SK-N-SH treated with all-trans-retinoic acid at 6 μM for 48 hours (cell line): ENCODE data around the gene TMEM181.

Experiments used
- ATAC-seq: fragments of 200-7000 bp; cut with Tn5 transposase; 3 replicates; pipeline ENCODE4 v1.9.1; 2020; ENCODE audit warnings: mild to moderate bottlenecking, moderate library complexity
- ARNTL ChIP-seq: fragments of 450-650 bp; formaldehyde crosslinking; IDR thresholded peaks from 2 replicates; pipeline ENCODE4 v1.5.0; 2020; ENCODE audit warnings: low read depth, mild to moderate bottlenecking, moderate library complexity, borderline replicate concordance
- BACH2 ChIP-seq: fragments of 250-450 bp; sonication (Bioruptor Pico); IDR thresholded peaks from 2 replicates; pipeline ENCODE4 v1.9.0; 2021; ENCODE audit warnings: mild to moderate bottlenecking, borderline replicate concordance
- CREB5 ChIP-seq: fragments of 250-450 bp; sonication (Bioruptor Pico); IDR thresholded peaks from 2 replicates; pipeline ENCODE4 v1.5.1; 2020; ENCODE audit warnings: low read depth, mild to moderate bottlenecking, moderate library complexity
- CSDC2 ChIP-seq: fragments of 250-450 bp; sonication (Bioruptor Pico); IDR thresholded peaks from 2 replicates; pipeline ENCODE4 v1.5.0; 2020; ENCODE audit warnings: mild to moderate bottlenecking, moderate library complexity
- CSRNP3 ChIP-seq: fragments of 250-450 bp; sonication (Bioruptor Pico); IDR thresholded peaks from 2 replicates; pipeline ENCODE4 v1.5.1; 2021; ENCODE audit warnings: mild to moderate bottlenecking, moderate library complexity
- ESRRG ChIP-seq: fragments of 250-450 bp; sonication (Bioruptor Pico); IDR thresholded peaks from 2 replicates; pipeline ENCODE4 v1.6.1; 2021; ENCODE audit warnings: mild to moderate bottlenecking
- GLIS3 ChIP-seq: fragments of 250-450 bp; sonication (Bioruptor Pico); IDR thresholded peaks from 2 replicates; pipeline ENCODE4 v1.5.0; 2020; ENCODE audit warnings: mild to moderate bottlenecking, moderate library complexity
- ISL1 ChIP-seq: fragments of 250-450 bp; sonication (Bioruptor Pico); IDR thresholded peaks from 2 replicates; pipeline ENCODE4 v2.1.2; 2022; ENCODE audit warnings: mild to moderate bottlenecking, moderate library complexity
- OSR1 ChIP-seq: fragments of 250-450 bp; sonication (Bioruptor Pico); IDR thresholded peaks from 2 replicates; pipeline ENCODE4 v1.8.0; 2022; ENCODE audit warnings: moderate library complexity, mild to moderate bottlenecking, inconsistent platforms
- PATZ1 ChIP-seq: fragments of 250-450 bp; sonication (Bioruptor Pico); IDR thresholded peaks from 2 replicates; pipeline ENCODE4 v1.8.0; 2020; ENCODE audit warnings: mild to moderate bottlenecking, moderate library complexity, borderline replicate concordance
- POU6F1 ChIP-seq: fragments of 250-450 bp; sonication (Bioruptor Pico); IDR thresholded peaks from 2 replicates; pipeline ENCODE4 v1.8.0; 2021; ENCODE audit warnings: low read depth, mild to moderate bottlenecking, moderate library complexity, borderline replicate concordance
- RARB ChIP-seq: fragments of 250-450 bp; sonication (Bioruptor Pico); IDR thresholded peaks from 2 replicates; pipeline ENCODE4 v1.8.0; 2021; ENCODE audit warnings: mild to moderate bottlenecking, moderate library complexity
- SNAI2 ChIP-seq: fragments of 250-450 bp; sonication (Bioruptor Pico); IDR thresholded peaks from 2 replicates; pipeline ENCODE4 v1.5.0; 2020; ENCODE audit warnings: mild to moderate bottlenecking, moderate library complexity
- TCF4 ChIP-seq: fragments of 250-450 bp; sonication (Bioruptor Pico); IDR thresholded peaks from 2 replicates; pipeline ENCODE4 v1.8.0; 2021; ENCODE audit warnings: mild to moderate bottlenecking, moderate library complexity, borderline replicate concordance
- TOX ChIP-seq: fragments of 250-450 bp; sonication (Bioruptor Pico); IDR thresholded peaks from 2 replicates; pipeline ENCODE4 v1.8.0; 2021; ENCODE audit warnings: mild to moderate bottlenecking, moderate library complexity, borderline replicate concordance
- TSHZ2 ChIP-seq: fragments of 250-450 bp; sonication (Bioruptor Pico); IDR thresholded peaks from 2 replicates; pipeline ENCODE4 v1.5.0; 2020; ENCODE audit warnings: mild to moderate bottlenecking, moderate library complexity
- ZC3H10 ChIP-seq: fragments of 250-450 bp; sonication (Bioruptor Pico); IDR thresholded peaks from 2 replicates; pipeline ENCODE4 v1.5.1; 2021; ENCODE audit warnings: mild to moderate bottlenecking, moderate library complexity
- ZFP3 ChIP-seq: fragments of 250-450 bp; sonication (Bioruptor Pico); IDR thresholded peaks from 2 replicates; pipeline ENCODE4 v1.5.0; 2020; ENCODE audit warnings: mild to moderate bottlenecking, moderate library complexity
- ZFP30 ChIP-seq: fragments of 450-650 bp; formaldehyde crosslinking; IDR thresholded peaks from 2 replicates; pipeline ENCODE4 v1.5.0; 2022; ENCODE audit warnings: mild to moderate bottlenecking, moderate library complexity
- ZNF565 ChIP-seq: fragments of 450-650 bp; formaldehyde crosslinking; conservative IDR thresholded peaks from 2 replicates; pipeline ENCODE4 v1.5.0; 2020; ENCODE audit warnings: low read depth, mild to moderate bottlenecking, moderate library complexity
- ZNF70 ChIP-seq: fragments of 450-650 bp; formaldehyde crosslinking; IDR thresholded peaks from 2 replicates; pipeline ENCODE4 v1.5.0; 2020; ENCODE audit warnings: mild to moderate bottlenecking, moderate library complexity
- ZNF8 ChIP-seq: fragments of 450-650 bp; formaldehyde crosslinking; IDR thresholded peaks from 2 replicates; pipeline ENCODE4 v1.5.0; 2020; ENCODE audit warnings: mild to moderate bottlenecking, moderate library complexity

Gene TMEM181

GRCh38 chr6:158589366-158589765 lies 29.5 kb downstream of the TMEM181 start:
- TF ChIP-seq TOX = no peak
- TF ChIP-seq GLIS3 (CRISPR knock-in tag) = no peak
- no peak for TF ChIP-seq CSRNP3 (CRISPR knock-in tag)
- no peak for TF ChIP-seq ARNTL (CRISPR knock-in tag)
- no peak for TF ChIP-seq ESRRG (CRISPR knock-in tag)
- no peak for TF ChIP-seq SNAI2 (CRISPR knock-in tag)
- no peak for TF ChIP-seq ZNF70 (CRISPR knock-in tag)
- TF ChIP-seq, all 23 proteins: peak for 0
- ATAC-seq = no peak

- ATAC-seq = no peak
- TF ChIP-seq ARNTL (CRISPR knock-in tag) (no peak), GLIS3 (CRISPR knock-in tag) (no peak), ZNF565 (CRISPR knock-in tag) (no peak), ESRRG (CRISPR knock-in tag) (no peak), CREB5 (CRISPR knock-in tag) (no peak), PATZ1 (no peak), ZNF70 (CRISPR knock-in tag) (no peak), RARB (CRISPR knock-in tag) (no peak), BACH2 (CRISPR knock-in tag) (no peak), ZNF8 (CRISPR knock-in tag) (no peak), POU6F1 (CRISPR knock-in tag) (no peak), ZFP30 (CRISPR knock-in tag) (no peak), CSDC2 (CRISPR knock-in tag) (no peak)
- TF ChIP-seq, all 23 proteins: peak for 0
Measured at GRCh38 chr6:158591134-158591809, 31.4 kb downstream of the TMEM181 start.

GRCh38 chr6:158591810-158592209 lies 31.9 kb downstream of the TMEM181 start:
- TF ChIP-seq OSR1 (CRISPR knock-in tag) (no peak), ZNF70 (CRISPR knock-in tag) (no peak), ZFP30 (CRISPR knock-in tag) (no peak), ZNF565 (CRISPR knock-in tag) (no peak), ZC3H10 (no peak), ARNTL (CRISPR knock-in tag) (no peak)
- ATAC-seq = no peak

GRCh38 chr6:158593670-158594069 lies 33.8 kb downstream of the TMEM181 start:
- no peak for ATAC-seq
- no peak for TF ChIP-seq ZNF8 (CRISPR knock-in tag)
- TF ChIP-seq OSR1 (CRISPR knock-in tag) = no peak
- no peak for TF ChIP-seq TCF4
- no peak for TF ChIP-seq PATZ1
- no peak for TF ChIP-seq TSHZ2 (CRISPR knock-in tag)
- no peak for TF ChIP-seq CSRNP3 (CRISPR knock-in tag)
- TF ChIP-seq CSDC2 (CRISPR knock-in tag) = no peak
- no peak for TF ChIP-seq TOX
- no peak for TF ChIP-seq ZFP3 (CRISPR knock-in tag)
- TF ChIP-seq RARB (CRISPR knock-in tag) = no peak
- no peak for TF ChIP-seq ESRRG (CRISPR knock-in tag)
- TF ChIP-seq ISL1 (CRISPR knock-in tag) = no peak
- TF ChIP-seq ZNF70 (CRISPR knock-in tag) = no peak
- TF ChIP-seq SNAI2 (CRISPR knock-in tag) = no peak
